HG02884 (cell line): ENCODE data around the gene KCNIP1.
A peak's percentile ranks its signal among the peaks of the same experiment; 100 is the strongest.

ENCODE experiments used
- ATAC-seq: cut with Tn5 transposase; IDR thresholded peaks from one replicate; pipeline ENCODE4 v1.9.1; 2021; ENCODE audit warnings: mild to moderate bottlenecking, moderate library complexity; ENCODE audit not compliant: unreplicated experiment

Gene KCNIP1

DNA sequence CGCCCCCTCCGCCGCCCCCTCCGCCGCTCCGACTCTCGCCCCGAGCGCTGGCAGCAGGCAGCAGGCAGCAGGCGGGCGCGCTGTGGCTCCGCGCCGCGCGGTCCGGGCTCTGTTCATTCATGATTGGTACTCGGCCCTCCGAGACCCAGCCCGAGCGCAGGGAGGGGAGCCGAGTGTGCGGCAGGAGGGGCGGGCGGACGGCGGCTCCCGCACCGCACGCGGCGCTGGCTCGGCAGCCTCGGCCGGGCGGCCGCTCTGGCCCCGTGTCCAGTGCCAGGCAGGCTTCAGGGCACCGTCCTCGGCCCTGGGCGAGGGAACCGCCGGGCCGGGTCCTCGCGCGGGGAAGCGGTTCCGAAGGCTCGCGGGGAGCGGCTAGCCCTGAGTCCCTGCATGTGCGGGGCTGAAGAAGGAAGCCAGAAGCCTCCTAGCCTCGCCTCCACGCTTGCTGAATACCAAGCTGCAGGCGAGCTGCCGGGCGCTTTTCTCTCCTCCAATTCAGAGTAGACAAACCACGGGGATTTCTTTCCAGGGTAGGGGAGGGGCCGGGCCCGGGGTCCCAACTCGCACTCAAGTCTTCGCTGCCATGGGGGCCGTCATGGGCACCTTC lies at the start of gene KCNIP1:
Gene KCNIP1 (plus strand): TSS at position 31 of the 607 bp plus-strand sequence.
- no peak for ATAC-seq

GRCh38 chr5:170463426-170463825 lies 40.4 kb upstream of the KCNIP1 start:
- ATAC-seq: no peak

DNA sequence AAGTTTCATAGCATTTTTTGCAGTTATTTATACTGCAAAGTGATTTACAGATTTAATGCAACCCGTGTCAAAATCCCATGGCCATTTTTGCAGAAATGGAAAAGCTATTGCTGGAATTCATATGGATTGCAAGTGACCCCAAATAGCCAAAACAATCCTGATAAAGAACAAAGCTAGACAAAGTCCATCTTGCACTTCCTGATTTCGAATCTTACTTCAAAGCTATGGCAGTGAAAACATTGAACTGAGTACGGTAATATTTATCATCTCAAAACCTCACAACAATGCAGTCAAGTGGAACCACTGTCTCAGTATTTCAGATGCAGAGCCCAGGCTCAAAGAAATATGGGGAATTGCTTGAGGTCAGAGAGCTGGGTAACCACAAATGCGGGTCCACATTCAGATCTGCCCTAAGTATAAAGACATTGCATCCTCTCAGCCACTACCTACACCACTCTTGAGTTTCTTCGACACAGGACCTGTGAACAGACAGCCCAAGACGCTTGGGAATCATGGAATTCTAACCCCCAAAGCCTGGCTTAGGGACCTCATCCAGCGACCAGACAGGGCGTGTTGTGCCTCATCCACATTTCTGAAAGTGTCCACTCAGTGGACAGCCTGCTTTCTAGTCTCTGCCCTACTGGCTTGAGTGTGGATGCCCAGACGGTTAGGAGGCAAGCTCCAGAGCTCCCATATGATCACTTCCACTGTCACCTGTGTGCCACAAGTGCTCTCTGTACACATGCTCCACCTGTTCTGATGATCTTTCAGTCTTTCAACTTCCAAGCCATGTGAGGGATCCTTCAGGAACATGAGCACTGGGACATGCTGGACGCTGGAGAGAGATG lies 39.3 kb upstream of the KCNIP1 start:
- ATAC-seq: no peak

GRCh38 chr5:170466553-170466952 lies 37.3 kb upstream of the KCNIP1 start:
- no peak for ATAC-seq

- ATAC-seq: peak; percentile 81
Observed at GRCh38 chr5:170466988-170467707, 36.7 kb upstream of the KCNIP1 start.

DNA sequence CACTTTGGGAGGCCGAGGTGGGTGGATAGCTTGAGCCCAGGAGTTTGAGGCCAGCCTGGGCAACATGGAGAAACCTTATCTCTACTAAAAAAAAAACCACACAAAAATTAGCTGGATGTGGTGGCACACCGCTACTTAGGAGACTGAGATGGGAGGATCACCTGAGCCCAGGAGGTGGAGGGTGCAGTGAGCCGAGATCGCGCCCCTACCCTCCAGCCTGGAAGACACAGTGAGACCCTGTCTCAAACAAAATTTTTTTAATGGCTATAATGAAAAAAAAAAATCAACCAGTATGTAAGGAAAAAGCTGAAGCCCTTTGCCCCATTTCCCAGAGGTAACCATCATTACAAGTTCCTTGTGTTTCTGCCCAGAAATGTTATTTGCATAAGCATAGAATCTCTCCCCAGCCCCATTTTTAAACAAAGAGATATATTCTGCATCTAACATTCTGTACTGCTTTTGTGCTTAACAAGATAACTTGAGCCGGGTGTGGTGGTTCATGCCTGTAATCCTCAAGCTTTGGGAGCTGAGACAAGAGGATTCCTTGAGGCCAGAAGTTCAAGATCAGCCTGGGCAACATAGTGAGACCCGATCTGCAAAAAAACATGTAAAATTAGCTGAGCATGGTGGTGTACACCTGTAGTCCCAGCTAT lies 35.1 kb upstream of the KCNIP1 start:
- no peak for ATAC-seq

- ATAC-seq: no peak
Observed at GRCh38 chr5:170469414-170469813, 34.4 kb upstream of the KCNIP1 start.

GRCh38 chr5:170470275-170470674 lies 33.5 kb upstream of the KCNIP1 start:
- no peak for ATAC-seq

DNA sequence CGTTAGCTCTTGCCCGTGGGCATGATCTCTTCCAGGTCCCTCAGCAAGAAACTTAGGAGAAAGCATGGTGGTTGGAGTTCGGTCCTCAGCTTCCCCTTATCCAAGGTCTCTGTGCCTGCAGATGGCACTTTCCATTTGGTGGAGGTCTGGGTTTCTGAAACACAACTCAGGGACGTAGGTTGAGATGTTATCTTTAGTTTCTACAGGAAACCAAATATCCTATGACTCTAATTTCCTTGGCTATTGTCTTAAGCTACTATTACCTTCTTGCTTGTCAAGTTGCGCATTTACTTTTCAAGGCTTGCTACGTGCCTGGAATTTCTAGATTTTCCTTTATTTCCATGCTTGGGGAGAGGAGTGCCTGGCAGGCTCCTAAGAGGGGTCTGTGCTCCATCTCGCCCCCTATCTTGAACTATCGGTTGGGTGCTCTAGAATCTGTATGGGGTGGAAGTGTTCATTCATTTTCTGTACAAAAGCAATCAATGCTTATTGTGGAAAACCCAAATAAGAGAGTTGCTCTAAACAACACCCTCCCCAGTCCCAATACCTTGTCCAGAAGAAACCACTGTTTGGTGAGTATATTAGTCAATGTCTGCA lies 32.9 kb upstream of the KCNIP1 start:
- no peak for ATAC-seq

DNA sequence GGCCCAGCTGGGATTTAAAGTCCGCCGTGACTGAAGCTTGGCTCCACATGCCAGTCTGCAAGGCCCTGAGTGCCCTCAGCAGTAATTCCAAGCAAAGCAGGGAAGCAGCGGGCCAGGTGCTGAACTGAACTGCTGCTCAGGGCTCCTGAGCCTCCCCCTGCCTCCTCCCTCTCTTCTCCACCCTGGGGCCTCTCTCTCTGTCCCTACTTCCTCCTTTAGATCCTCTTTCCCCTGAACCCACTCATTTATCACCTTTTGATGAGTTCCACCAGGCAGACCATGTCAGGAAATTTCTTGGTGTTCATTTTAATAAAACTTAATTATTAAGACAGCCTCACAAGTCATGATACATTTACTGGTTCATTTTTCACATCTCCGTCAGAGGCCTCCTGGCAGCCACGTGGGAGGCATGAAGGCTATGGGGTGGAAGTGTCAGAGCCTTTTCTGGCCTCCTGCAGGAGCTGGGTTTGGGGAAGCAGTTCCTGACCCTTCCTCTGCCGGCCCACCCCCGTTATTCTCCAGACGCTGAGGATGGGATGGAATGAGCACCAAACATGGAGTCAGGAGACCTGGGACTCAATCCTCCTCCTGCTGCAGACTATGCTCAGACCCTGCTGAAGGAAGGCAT lies 32.2 kb upstream of the KCNIP1 start:
- ATAC-seq: no peak

- ATAC-seq: no peak
Observed at GRCh38 chr5:170473642-170474041, 30.2 kb upstream of the KCNIP1 start.

GRCh38 chr5:170474489-170475274 lies 29.1 kb upstream of the KCNIP1 start:
- ATAC-seq: no peak

- no peak for ATAC-seq
Observed at GRCh38 chr5:170475294-170476000, 28.4 kb upstream of the KCNIP1 start.

DNA sequence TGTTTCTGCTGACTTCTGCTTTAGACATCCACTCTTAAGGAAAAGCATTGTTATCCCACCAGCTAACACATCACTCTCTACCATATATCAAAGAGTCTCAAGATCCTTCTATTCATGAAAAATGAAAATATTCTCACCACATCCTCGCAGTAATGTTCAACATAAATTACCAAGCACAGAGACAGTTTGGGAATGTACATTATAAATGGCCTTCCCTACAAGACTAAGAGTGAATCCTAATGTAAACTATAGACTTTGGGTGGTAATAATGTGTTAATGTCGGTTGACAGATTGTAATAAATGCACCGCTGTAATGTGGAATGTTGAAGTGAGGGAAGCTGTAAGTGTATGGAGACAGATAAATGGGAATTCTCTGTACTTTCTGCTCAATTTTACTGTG lies 27.1 kb upstream of the KCNIP1 start:
- no peak for ATAC-seq

GRCh38 chr5:170477906-170478305 lies 25.9 kb upstream of the KCNIP1 start:
- ATAC-seq: no peak

- ATAC-seq: no peak
Observed at GRCh38 chr5:170478306-170478705, 25.5 kb upstream of the KCNIP1 start.

DNA sequence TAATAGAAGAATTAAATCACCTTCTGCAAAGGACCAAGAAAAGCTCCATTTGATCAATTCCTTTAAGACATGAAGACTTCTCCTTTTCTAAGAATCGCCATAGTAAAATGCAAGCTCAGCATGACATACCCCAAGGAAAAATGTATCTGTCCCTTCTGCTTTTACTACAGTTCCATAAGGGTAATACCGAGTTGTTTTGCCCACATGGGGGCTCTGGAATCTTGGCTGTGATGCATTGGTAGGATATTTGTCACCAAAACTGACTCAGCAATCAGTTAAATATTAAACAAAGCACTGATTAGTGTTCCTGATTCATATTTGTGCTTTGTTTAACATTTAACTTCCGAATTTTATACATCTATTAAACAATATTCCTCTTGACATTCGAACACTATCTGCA lies 24.3 kb upstream of the KCNIP1 start:
- no peak for ATAC-seq

GRCh38 chr5:170480260-170480659 lies 23.6 kb upstream of the KCNIP1 start:
- no peak for ATAC-seq

GRCh38 chr5:170481849-170482248 lies 22.0 kb upstream of the KCNIP1 start:
- no peak for ATAC-seq
